Epithelial cell of esophagus (primary cell): ENCODE measurements around the gene POSTN.

Experiments
- DNase-seq: peaks from one replicate; pipeline ENCODE4 v3.0.0; 2010; ENCODE audit warnings: low read depth
- H3K4me3 ChIP-seq: 2 replicates; pipeline ENCODE4 v1.5.1; 2011; ENCODE audit warnings: mild to moderate bottlenecking, low read length, control low read depth
- TF ChIP-seq, protein P1 (sequence below): IDR thresholded peaks from 2 replicates; pipeline ENCODE4 v1.5.1; 2011; ENCODE audit warnings: low read depth, mild to moderate bottlenecking, low read length, control low read depth, inconsistent platforms; ENCODE audit not compliant: insufficient read depth; ENCODE audit errors: missing control alignments

POSTN gene

GRCh38 chr13:37598597-37598996 is at the start of gene POSTN:
Gene POSTN, minus strand, starts transcription at chr13:37598768. Its CDS starts 42 bp downstream, at chr13:37598726.
- TF ChIP-seq, protein P1, sequence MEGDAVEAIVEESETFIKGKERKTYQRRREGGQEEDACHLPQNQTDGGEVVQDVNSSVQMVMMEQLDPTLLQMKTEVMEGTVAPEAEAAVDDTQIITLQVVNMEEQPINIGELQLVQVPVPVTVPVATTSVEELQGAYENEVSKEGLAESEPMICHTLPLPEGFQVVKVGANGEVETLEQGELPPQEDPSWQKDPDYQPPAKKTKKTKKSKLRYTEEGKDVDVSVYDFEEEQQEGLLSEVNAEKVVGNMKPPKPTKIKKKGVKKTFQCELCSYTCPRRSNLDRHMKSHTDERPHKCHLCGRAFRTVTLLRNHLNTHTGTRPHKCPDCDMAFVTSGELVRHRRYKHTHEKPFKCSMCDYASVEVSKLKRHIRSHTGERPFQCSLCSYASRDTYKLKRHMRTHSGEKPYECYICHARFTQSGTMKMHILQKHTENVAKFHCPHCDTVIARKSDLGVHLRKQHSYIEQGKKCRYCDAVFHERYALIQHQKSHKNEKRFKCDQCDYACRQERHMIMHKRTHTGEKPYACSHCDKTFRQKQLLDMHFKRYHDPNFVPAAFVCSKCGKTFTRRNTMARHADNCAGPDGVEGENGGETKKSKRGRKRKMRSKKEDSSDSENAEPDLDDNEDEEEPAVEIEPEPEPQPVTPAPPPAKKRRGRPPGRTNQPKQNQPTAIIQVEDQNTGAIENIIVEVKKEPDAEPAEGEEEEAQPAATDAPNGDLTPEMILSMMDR, result no peak
- no peak for DNase-seq
- no peak within 1 kb of the TSS for H3K4me3 ChIP-seq

- no peak overlapping the region for H3K4me3 ChIP-seq
- DNase-seq, result no peak
- TF ChIP-seq, protein P1, result no peak
Measured at GRCh38 chr13:37647031-37647650, 48.6 kb upstream of the POSTN start.

DNA sequence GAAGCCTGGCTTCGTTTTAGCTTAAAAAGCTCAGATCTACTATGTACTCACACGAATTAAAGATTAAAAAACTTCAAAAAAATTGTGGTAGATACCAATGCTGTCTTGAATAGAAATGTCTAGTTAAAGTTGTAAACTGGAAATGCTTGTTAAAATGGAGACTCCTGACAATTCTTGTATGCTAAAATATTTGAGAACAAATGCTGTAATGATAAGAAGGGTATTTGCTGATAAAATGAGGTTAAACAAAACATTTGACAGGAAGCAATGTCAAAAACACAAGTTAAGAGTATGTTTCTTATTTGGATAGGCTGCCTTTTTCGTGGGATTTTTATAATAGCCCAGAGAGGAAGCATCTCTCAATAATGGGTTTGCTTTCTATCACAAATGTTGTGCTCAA is 48.0 kb upstream of the POSTN start:
- TF ChIP-seq, protein P1, result no peak
- DNase-seq, result no peak
- no peak overlapping the region for H3K4me3 ChIP-seq

GRCh38 chr13:37645181-37645740 is 46.7 kb upstream of the POSTN start:
- TF ChIP-seq, protein P1, result no peak
- H3K4me3 ChIP-seq, result no peak overlapping the region
- no peak for DNase-seq

- TF ChIP-seq, protein P1, result no peak
- no peak for DNase-seq
- no peak overlapping the region for H3K4me3 ChIP-seq
Measured at GRCh38 chr13:37641391-37641790, 42.8 kb upstream of the POSTN start.

DNA sequence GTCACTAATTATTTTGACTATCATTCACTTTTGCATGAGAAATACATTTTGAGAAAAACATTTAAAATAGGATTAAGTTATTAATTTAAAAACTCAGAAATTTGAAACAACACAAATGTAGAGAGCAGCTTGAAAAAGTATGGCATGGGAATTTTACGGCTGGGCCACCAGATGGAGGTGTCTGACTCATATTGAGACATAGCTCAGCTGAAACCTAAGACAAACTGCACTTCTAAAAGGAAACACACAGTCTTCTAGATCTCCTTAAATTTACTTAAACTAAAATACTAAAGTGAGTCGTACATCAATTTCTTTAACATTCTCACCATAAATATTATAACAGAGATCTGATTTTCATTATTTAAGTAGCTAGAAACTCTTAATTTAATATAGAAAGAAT is 41.9 kb upstream of the POSTN start:
- DNase-seq, result peak; percentile 75
- TF ChIP-seq, protein P1, result peak; percentile 74

GRCh38 chr13:37636701-37637100 is 38.1 kb upstream of the POSTN start:
- no peak for DNase-seq
- H3K4me3 ChIP-seq, result no peak overlapping the region
- TF ChIP-seq, protein P1, result no peak

More for the DNA sequence above, 41.9 kb upstream of the POSTN start:
- no peak overlapping the region for H3K4me3 ChIP-seq
